NB4 (cell line): ENCODE results near the gene KLHL22.
A peak's percentile ranks its signal among the peaks of the same experiment; 100 is the strongest.

ENCODE experiments used
- DNase-seq: peaks from one replicate; pipeline ENCODE4 v3.0.0; 2010; ENCODE audit warnings: low read depth
- H3K4me3 ChIP-seq: one replicate; pipeline ENCODE4 v1.5.1; 2011; ENCODE audit warnings: mild to moderate bottlenecking, low read depth, low read length, moderate library complexity
- CTCF ChIP-seq: IDR thresholded peaks from one replicate; pipeline ENCODE4 v1.5.1; 2012; ENCODE audit warnings: low read depth, low read length
- MYC ChIP-seq: IDR thresholded peaks from 2 replicates; pipeline ENCODE4 v1.6.1; 2011; ENCODE audit warnings: low read depth, low read length
- POLR2A ChIP-seq: IDR thresholded peaks from 2 replicates; pipeline ENCODE4 v1.6.1; 2011; ENCODE audit warnings: mild to moderate bottlenecking; ENCODE audit not compliant: insufficient read length; ENCODE audit errors: extremely low read depth
- TF ChIP-seq, protein P1 (sequence below): IDR thresholded peaks from 2 replicates; pipeline ENCODE4 v1.6.1; 2011; ENCODE audit warnings: low read depth, low read length

The KLHL22 gene

GRCh38 chr22:20503816-20504215 is 8.2 kb upstream of the KLHL22 start:
- no peak for TF ChIP-seq POLR2A
- TF ChIP-seq CTCF = no peak
- TF ChIP-seq, protein P1, sequence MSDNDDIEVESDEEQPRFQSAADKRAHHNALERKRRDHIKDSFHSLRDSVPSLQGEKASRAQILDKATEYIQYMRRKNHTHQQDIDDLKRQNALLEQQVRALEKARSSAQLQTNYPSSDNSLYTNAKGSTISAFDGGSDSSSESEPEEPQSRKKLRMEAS = no peak
- no peak for TF ChIP-seq MYC
- no peak for DNase-seq
- no peak overlapping the region for H3K4me3 ChIP-seq

- TF ChIP-seq, protein P1 = no peak
- TF ChIP-seq MYC (no peak), CTCF (no peak), POLR2A (no peak)
- no peak for DNase-seq
- no peak overlapping the region for H3K4me3 ChIP-seq
Measured at GRCh38 chr22:20499769-20500168, 4.2 kb upstream of the KLHL22 start.

DNA sequence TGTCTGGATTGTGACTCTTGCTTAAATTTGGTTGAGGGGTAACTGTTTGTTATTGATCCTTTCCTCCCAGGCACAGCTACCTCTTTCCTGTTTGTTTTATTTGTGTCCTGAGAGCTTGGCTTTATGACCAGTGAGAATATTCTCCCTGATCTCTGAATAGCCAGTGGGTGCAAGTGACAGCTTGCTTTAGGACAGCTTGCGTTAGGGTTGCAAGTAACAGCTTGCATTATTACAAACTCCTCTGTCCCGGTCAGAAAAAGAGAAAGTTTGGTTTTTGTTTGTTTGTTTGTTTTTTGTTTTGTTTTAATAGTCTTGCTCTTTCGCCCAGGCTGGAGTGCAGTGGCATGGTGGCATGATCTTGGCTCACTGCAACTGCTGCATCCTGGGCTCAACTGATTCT is 3.3 kb upstream of the KLHL22 start:
- no peak for DNase-seq
- TF ChIP-seq CTCF (no peak), MYC (no peak), POLR2A (no peak)
- TF ChIP-seq, protein P1 = no peak
- no peak overlapping the region for H3K4me3 ChIP-seq

DNA sequence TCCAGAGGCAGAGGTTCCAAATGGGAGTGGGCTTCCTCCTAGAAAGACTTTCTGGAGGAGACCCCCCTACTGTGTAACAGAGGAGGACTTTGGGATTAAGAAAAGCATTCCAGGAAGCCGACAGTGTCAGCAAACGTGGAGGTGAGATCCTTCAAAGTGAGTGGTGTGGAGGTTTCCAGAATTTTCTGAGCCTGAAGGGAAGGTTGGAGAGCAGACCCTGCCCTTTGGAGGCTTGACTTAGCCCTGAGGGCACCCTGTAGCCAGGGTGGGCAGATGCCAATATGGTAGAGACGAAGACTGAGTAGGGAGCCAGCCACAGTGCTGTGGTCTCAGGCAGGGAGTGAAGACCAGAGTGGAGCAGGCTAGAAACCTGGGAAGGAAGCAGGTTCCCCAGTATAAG is 1.8 kb upstream of the KLHL22 start:
- H3K4me3 ChIP-seq = no peak overlapping the region
- no peak for DNase-seq
- TF ChIP-seq, protein P1 = no peak
- TF ChIP-seq POLR2A (no peak), CTCF (no peak), MYC (no peak)

DNA sequence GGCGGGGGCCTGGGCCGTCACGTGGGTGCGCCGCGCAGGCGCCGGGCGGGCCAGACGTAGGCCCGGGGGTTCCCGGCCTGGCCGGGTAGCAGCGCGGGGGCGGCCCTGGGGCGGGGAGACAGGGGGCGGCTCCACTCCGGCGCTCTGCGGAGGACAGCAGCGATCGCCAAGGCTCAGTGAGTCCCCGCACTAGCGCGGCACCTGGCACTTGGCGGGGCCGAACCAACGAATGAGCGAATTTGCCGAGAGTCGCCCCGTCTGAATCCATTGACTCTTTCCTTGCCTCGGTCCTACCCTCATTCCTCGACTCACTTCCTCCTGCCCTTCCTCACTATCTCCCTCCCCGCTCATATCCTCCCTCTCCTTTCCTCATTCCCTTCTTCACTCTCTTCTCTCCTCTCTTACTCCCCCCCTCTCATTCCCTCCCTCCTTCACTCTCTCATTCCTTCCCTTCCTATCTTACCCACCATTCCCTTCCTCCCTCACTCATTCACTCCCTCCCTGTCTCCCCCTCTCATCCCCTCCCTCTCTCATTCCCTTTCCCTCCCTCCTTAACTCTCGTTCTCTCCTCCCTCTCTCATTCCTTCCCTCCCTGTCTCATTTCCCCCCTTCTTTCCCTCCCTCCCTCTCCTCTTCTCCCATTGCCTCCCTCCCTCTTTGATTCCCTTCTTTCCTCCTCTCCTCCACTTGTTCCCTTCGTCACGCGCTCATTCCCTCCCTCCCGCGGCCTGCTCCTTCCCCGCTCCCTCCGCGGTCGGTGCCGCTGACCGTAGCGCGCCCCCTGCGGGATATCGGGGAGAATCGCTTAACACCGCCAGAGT is 476 bp upstream of the KLHL22 start:
- TF ChIP-seq POLR2A (no peak), MYC (no peak), CTCF (peak; percentile 69)
- TF ChIP-seq, protein P1 = peak; percentile 63
- DNase-seq = peak; percentile 94
- H3K4me3 ChIP-seq = peak overlapping the region; percentile 76
